OCI-LY1 (cell line): ENCODE data around the gene ZNF292.

Experiments used
- CTCF ChIP-seq: fragments of 200-600 bp; sonication (generic), shearing (Covaris generic); IDR thresholded peaks from 2 replicates; pipeline ENCODE4 v1.5.1; 2017; ENCODE audit warnings: mild to moderate bottlenecking, antibody characterized with exemption, low read length, moderate library complexity, mixed read lengths
- EZH2 ChIP-seq: fragments of 200-600 bp; sonication (generic), shearing (Covaris generic); IDR thresholded peaks from 2 replicates; pipeline ENCODE4 v1.8.0; 2017; ENCODE audit warnings: borderline replicate concordance, mixed run types, mild to moderate bottlenecking, antibody characterized with exemption, low read length, moderate library complexity, mixed read lengths

GRCh38 chr6:87214831-87215230, 59.5 kb downstream of the ZNF292 start:
- TF ChIP-seq EZH2, result no peak
- TF ChIP-seq CTCF, result no peak
